Left renal cortex interstitium (tissue), 4 donors: Measurements from ENCODE around the gene BCL2. TPM values are rescaled to one million over a fixed set of nuclear protein-coding genes. Genes with fewer than 3 reads are reported as not detected.

Experiments used
- DNase-seq, 4 donors: peaks; one replicate each; pipeline ENCODE4 v3.0.0-alpha.2; 2013; ENCODE audit warnings: low read depth in 4 of 4, low spot score in 2 of 4, missing footprints in 1 of 4
- polyA plus RNA-seq, 4 donors: library from polyadenylated mRNA; unstranded; fragments of 120-200 nt; gene quantifications; one replicate each; pipeline ENCODE4 v1.2.1, GENCODE V29; 2013; ENCODE audit not compliant: insufficient read length in 4 of 4

The BCL2 gene
- polyA plus RNA-seq, 4 donors: 22.1 to 27.1 (median 23.5) TPM

DNA sequence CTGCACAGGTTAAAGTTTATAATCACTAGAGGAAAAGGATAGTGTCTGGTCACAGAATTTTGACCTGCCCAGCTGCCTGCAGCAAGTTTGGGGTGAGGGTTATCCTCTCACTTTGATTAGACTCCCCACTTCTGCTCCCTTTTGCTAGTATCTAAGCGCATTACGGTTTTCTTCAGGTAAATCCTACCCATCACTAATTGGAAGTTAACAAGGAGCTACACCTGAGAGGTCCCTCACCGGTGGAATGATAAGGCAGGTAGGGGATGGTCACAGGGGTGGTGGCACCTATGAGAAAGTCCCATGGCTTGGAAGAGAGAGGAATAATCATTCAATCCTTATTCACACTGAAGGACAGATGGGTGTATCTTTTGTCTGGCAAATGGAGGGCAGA is 7.6 kb downstream of the BCL2 start:
- no peak for DNase-seq

DNA sequence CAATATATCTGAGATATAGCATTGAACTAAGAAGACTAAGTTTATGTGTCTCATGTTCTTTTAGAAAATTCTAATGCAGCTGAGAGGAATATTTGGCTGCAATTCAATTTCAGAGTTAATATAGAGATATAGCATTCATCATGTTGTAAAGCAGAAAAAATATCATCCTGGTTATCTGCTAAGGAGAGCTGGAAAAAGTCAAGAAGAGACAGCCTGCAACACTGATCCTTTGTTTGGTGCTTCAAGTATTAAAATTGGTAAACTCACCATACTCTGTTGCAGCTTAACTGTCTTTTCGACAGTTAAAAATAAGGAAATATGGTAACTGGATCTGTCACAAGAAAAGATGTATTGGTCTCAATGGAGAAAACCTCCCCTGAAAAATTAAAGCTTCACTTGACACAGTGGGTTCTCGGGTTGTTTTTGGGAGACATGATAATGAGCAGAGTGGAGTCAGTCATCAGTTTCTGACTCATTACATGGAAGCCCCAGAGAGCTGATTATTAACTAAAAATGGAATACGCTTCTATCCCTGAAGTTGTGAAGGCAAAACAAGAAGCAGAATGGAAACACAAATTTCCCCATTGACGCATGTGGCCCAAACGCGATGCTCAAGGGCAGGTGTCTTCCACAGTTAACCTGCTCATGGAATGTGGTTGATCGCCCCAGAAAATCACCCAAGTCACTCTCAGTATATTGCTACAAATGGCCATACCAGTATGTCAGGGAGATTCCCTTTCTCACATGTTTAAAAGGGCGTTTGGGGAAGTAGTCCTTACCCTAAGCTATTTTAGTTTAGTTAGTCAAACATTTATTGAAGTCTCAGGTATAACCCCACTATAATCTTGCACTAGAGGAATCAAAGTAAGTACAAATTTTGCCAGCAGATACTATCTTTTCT is 8.2 kb downstream of the BCL2 start:
- DNase-seq: no peak

DNA sequence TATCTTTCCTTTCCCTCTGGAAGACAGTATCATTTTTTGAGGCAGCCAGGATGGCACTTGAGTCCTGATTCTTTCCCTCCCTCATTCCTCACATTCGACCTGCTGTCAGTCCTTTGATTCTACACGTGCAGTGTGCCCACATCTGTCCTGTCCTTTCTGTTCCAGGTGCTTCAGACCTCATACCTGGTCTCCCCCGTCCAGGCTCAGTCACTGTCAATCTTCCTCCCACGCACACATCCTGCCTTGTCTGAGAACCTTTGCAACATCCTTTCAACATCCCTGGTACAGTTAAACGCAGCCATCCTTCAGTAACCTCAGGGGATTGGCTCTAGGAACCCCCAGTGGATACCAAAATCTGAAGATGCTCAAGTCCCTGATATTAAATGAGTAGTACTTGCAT is 10.1 kb downstream of the BCL2 start:
- DNase-seq: no peak

- no peak for DNase-seq
These were observed 11.9 kb downstream of the BCL2 start for GRCh38 chr18:63307551-63308200.

GRCh38 chr18:63306819-63307550 is 12.6 kb downstream of the BCL2 start:
- DNase-seq: no peak

DNA sequence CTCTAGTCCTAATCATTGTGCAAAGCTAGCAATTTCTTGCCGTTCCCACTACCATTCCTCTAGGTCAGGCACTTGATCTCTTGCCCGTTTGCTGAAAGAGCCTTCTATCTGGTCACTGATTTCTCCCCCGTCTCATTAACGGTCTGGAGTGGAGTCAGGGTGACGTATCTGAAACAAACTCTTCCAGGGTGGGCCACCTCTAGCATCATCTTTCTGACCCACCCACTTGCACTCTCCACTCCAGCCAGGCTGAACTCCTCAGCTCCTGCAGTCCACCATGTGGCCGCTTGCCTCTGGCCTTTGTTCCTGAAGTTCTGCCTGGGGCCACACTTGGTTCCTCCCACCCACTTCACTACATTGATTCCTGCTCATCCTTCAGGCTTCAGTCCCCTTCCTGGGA is 13.3 kb downstream of the BCL2 start:
- DNase-seq: no peak

GRCh38 chr18:63303547-63303946 is 16.0 kb downstream of the BCL2 start:
- DNase-seq: no peak

GRCh38 chr18:63302636-63303405 is 16.7 kb downstream of the BCL2 start:
- no peak for DNase-seq

- no peak for DNase-seq
These were observed 17.3 kb downstream of the BCL2 start for GRCh38 chr18:63302220-63302619.

DNA sequence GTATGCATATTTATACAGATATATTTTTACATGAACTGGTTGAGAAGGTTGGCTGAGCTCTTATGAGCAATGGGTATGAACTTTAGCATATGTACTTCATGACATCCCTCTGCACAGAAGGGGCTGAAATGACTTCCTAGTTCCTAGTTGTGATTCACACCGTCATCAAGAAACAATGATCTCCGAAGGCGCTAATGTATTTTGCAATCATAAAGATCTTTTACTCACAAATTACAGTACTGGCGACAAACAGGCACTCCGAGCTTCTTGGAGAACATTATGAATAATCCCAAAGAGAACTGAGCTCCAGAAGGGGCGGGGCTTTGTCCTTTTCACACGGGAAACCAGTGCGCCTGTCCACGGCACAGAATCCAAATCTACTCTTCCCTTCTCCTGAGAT is 18.1 kb downstream of the BCL2 start:
- DNase-seq: no peak

- no peak for DNase-seq
These were observed 19.5 kb downstream of the BCL2 start for GRCh38 chr18:63299837-63300745.

GRCh38 chr18:63298400-63299365 is 20.9 kb downstream of the BCL2 start:
- no peak for DNase-seq

DNA sequence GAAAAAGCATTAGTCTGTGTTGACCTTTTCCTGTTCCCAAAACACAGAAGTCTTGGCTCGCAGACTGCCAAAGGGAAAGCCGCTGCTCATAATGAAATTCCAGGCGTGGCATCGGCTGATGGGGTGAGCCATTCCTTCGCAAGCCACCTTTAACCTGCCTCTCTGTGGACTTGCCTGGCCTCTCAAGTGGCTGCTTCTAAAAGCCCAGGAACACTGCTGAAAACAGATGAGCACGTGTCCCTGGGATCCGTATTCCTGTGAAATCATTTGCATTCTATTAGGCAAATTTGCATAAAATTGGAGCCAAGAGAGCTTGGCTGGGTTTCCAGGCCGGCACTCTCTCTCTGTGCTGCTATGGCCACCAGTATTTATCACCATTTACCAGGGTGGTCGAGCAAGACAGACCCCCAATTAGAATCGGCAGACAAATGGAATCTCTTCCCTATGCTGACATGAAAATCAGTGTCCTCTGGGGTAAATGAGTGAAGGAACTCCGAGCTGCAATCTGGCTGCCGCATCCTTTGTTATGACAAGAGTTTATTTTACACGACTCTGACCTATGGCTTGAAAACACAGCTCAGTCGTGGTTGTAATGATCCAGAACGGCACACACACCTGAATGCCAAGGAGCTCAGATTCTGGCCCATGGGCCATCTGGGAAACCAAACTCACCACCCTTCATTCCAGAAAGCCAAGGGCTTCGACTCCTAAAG is 21.7 kb downstream of the BCL2 start:
- no peak for DNase-seq

GRCh38 chr18:63293935-63294334 is 25.6 kb downstream of the BCL2 start:
- no peak for DNase-seq

GRCh38 chr18:63292831-63293683 is 26.5 kb downstream of the BCL2 start:
- DNase-seq: no peak

DNA sequence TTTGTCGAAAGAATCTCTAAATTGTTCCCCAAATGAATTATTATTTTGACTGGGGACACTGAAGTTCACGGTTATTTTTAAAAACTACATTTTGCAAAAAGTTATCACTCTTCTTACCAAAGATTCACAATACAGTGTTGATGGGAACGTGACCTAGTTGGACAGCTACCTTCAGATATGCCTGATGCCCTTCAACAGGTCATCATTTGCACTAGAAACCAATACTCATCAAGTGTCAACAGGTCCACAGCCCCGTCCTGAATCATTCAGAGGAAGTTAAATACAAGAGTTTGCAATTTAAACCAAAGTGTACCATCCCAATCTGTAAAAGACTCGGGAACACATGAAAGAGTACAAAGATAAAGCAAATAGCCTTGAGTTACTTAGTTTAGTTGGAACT is 28.3 kb downstream of the BCL2 start:
- no peak for DNase-seq

- DNase-seq: no peak
These were observed 28.8 kb downstream of the BCL2 start for GRCh38 chr18:63290821-63291200.
